Measurements from ENCODE around the gene GRK4. TPM values are rescaled to one million over a fixed set of nuclear protein-coding genes. Genes with fewer than 3 reads are reported as not detected.

GRK4 gene
- polyA plus RNA-seq, 1 experiment, result 3.7 TPM

GRCh38 chr4:2965262-2965661 is 1.9 kb downstream of the GRK4 start:
- Histone ChIP-seq H3K27ac (ENCODE audit: low read depth, low read length) (no peak overlapping the region), H3K9me3 (ENCODE audit: control insufficient read depth, insufficient read depth, low read length) (no peaks in the 10 kb centered on the region), H3K27me3 (ENCODE audit: control insufficient read depth, insufficient read depth, low read length) (no peaks in the 10 kb centered on the region), H3K4me3 (ENCODE audit: low read depth, low read length) (no peak overlapping the region)
- ChIA-PET POLR2A (no interaction called here), CTCF (interaction anchor here (0.8 to 1.1 kb wide), 3 partner anchors 13 to 201 kb away, joined by 3 to 7 read pairs (median 3); no protein-coding TSS in a partner anchor)
- no peak for DNase-seq (ENCODE audit: low read depth, low spot score)
- TF ChIP-seq, protein P1, sequence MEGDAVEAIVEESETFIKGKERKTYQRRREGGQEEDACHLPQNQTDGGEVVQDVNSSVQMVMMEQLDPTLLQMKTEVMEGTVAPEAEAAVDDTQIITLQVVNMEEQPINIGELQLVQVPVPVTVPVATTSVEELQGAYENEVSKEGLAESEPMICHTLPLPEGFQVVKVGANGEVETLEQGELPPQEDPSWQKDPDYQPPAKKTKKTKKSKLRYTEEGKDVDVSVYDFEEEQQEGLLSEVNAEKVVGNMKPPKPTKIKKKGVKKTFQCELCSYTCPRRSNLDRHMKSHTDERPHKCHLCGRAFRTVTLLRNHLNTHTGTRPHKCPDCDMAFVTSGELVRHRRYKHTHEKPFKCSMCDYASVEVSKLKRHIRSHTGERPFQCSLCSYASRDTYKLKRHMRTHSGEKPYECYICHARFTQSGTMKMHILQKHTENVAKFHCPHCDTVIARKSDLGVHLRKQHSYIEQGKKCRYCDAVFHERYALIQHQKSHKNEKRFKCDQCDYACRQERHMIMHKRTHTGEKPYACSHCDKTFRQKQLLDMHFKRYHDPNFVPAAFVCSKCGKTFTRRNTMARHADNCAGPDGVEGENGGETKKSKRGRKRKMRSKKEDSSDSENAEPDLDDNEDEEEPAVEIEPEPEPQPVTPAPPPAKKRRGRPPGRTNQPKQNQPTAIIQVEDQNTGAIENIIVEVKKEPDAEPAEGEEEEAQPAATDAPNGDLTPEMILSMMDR (IDR thresholded peaks at IDR 0.05; ENCODE audit: low read depth, low read length), result no peak

DNA sequence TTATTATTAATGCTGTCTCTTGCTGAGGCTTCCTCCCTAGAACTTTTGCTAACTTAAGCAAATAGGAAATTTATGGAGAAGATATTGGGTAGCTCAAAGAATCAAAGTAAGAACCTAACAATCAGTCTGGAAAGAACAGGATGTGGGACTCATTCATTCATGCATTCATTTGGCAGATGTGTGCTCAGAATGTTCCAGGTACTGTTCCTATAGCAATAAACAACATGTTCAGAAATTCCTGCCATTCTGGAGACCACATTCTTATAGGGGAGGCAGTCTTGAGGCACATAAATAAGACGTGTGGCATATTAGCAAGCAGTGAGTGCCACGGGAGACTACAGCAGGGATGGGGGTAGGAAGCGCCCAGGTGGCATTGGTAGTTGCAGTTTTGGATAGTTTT is 5.0 kb downstream of the GRK4 start:
- CTCF ChIA-PET, result interaction anchor here (1.6 kb wide), 1 partner anchor 205 kb away, joined by 3 read pairs; no protein-coding TSS in a partner anchor
- Histone ChIP-seq H3K27me3 (ENCODE audit: control insufficient read depth, insufficient read depth, low read length) (no peaks in the 10 kb centered on the region), H3K27ac (ENCODE audit: low read depth, low read length) (no peak overlapping the region), H3K4me3 (ENCODE audit: low read depth, low read length) (no peak overlapping the region), H3K9me3 (ENCODE audit: control insufficient read depth, insufficient read depth, low read length) (no peaks in the 10 kb centered on the region)
- POLR2A ChIA-PET, result interaction anchor here (0.6 kb wide), 2 partner anchors 28 to 187 kb away, joined by 3 read pairs; no protein-coding TSS in a partner anchor
- no peak for DNase-seq (ENCODE audit: low read depth, low spot score)
- TF ChIP-seq, protein P1 (IDR thresholded peaks at IDR 0.05; ENCODE audit: low read depth, low read length), result no peak

DNA sequence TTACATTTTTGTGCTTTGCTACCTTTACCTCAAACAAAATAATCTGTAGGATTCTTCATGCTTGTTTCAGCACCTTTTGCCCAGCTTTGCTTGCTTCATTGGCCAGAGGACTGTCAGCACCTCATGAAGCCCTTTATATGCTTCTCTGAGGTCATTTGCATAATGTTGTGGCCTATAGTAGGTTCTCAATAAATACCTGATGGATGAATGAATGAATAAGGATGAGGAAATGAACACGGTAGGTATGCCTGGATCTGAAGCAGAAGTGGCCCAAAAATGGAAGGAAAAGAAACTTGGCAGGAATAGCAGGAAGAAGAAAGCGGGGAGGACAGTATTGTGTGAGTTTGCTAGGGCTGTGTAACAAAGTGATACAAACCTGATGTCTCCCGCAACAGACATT is 7.9 kb downstream of the GRK4 start:
- ChIA-PET CTCF (no interaction called here), POLR2A (no interaction called here)
- H3K27me3 ChIP-seq (ENCODE audit: control insufficient read depth, insufficient read depth, low read length), result no peaks in the 10 kb centered on the region
- no peak overlapping the region for H3K27ac ChIP-seq (ENCODE audit: low read depth, low read length)
- DNase-seq (ENCODE audit: low read depth, low spot score), result no peak
- H3K9me3 ChIP-seq (ENCODE audit: control insufficient read depth, insufficient read depth, low read length), result no peaks in the 10 kb centered on the region
- H3K4me3 ChIP-seq (ENCODE audit: low read depth, low read length), result no peak overlapping the region
- TF ChIP-seq, protein P1 (IDR thresholded peaks at IDR 0.05; ENCODE audit: low read depth, low read length), result no peak

DNA sequence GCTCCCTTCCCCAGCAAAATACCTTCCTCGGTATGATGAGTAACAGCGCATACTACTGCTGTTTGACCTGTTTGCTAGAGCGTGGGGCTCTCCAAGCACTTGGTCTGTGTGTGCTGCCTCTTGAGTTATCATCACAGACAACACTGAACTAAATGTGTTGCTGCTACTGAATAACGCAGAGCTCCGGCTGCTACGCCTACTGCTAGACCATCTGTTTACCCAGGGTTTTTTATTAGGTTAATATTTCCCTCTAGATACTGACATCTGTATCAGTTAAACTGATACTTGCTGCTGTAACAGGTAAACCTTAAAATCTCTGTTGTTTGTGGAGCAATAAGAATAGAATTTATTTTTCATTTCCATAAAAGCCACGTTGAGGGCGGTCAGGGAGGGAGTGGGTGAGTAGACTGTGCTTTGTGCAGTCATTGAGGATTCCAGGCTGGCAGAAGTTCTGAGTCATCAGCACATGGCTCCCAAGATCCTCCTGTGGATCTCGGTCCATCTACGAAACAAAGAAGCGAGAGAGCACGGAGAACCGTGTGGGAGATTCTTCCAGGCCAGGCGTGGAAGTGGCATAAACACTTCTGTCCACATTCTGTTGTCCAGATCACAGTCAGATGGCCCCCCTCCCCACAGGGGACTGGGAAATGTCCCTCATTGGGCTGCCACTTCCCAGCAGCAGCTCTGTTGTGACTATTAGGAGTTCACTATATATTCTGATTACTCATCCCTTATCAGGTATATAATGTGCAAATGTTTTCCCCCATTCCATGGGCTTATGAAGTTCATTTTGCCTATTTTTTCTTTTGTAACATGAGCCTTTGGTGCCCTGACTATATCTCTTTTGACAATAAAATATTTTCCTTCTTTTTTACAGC is 14.1 kb downstream of the GRK4 start:
- no peak for DNase-seq (ENCODE audit: low read depth, low spot score)
- H3K27ac ChIP-seq (ENCODE audit: low read depth, low read length), result no peak overlapping the region
- TF ChIP-seq, protein P1 (IDR thresholded peaks at IDR 0.05; ENCODE audit: low read depth, low read length), result no peak
- H3K4me3 ChIP-seq (ENCODE audit: low read depth, low read length), result no peak overlapping the region
- H3K27me3 ChIP-seq (ENCODE audit: control insufficient read depth, insufficient read depth, low read length), result no peaks in the 10 kb centered on the region
- H3K9me3 ChIP-seq (ENCODE audit: control insufficient read depth, insufficient read depth, low read length), result peaks cover 23% of the 10 kb centered on the region
- CTCF ChIA-PET, result interaction anchor here (0.5 to 1.7 kb wide), 16 partner anchors 9 to 757 kb away, joined by 3 to 8 read pairs (median 4); partner anchors contain the start of gene TNIP2
- POLR2A ChIA-PET, result no interaction called here

DNA sequence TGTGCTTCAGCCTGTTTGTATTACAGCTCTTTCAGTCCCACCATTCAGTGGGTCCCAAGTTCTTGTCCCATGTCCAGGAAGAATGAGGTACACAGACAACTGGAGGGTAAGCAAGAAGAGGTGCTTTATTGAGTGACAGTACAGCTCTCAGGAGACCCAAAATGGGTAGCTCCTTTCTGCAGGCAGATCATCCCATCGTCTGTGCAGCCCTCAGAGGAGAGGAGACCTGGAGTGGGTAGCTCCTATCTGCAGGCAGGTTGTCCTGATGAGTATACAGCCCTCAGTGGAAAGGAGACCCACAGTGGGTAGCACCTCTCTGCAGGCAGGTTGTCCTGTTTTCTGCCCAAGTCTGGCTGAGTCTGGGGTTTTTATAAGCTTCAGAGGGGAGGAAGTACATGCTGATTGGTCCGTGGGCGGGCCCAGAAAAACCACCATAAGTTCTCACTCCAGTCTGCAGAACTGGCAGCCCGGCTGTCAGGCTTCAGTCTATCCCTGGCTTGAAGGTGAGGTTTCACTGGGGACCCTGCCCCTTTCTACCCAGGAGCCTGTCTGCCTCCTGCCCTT is 18.0 kb downstream of the GRK4 start:
- DNase-seq (ENCODE audit: low read depth, low spot score), result no peak
- TF ChIP-seq, protein P1 (IDR thresholded peaks at IDR 0.05; ENCODE audit: low read depth, low read length), result no peak
- ChIA-PET POLR2A (no interaction called here), CTCF (interaction anchor here (1.6 kb wide), 1 partner anchor 56 kb away, joined by 6 read pairs; no protein-coding TSS in a partner anchor)
- Histone ChIP-seq H3K4me3 (ENCODE audit: low read depth, low read length) (no peak overlapping the region), H3K9me3 (ENCODE audit: control insufficient read depth, insufficient read depth, low read length) (peaks cover 23% of the 10 kb centered on the region), H3K27ac (ENCODE audit: low read depth, low read length) (no peak overlapping the region), H3K27me3 (ENCODE audit: control insufficient read depth, insufficient read depth, low read length) (no peaks in the 10 kb centered on the region)

Measured in AG04450 (cell line).